ENCODE results near the gene OGA. TPM values are rescaled to one million over a fixed set of nuclear protein-coding genes. Genes with fewer than 3 reads are reported as not detected.
A peak's percentile ranks its signal among the peaks of the same experiment; 100 is the strongest.

The OGA gene
- total and polyA plus RNA-seq, 3 donors from 2014 or later, result 93.3 to 215 (median 161) TPM

DNA sequence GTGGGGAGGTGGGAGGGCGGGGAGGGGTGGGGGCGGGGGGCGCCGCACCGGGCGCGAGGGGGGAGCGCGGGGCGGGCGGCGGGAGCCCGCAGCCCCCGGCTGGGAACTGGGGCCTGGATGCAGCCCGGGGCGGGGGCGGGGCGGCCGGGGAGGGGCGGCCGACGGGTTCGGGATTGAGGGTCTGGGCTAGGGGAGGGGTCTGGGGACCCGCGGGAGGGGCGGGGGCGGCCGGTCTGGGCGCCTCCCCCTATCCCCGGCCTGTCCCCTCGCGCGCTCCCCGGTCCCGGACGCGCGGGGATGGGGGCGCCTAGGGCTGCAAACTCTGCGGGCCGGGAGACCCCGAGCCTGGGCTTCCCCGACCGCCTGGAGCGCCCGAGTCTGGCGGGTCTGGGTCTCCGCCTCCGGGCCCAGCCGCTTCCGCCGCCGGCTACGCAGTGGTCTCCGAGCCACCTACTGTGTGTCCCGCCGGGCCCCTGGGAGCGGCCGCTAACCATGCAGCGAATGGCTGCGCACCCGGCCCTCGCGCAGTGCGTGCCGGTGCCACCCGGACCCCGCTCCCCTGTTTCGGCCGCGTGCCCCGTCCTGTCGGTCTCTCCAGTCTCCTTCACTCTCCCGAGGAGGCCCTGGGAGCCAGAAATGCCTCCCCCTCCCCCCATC, 42.0 kb downstream of the OGA start:
- intact Hi-C loops (cut with DNase I; ENCODE audit: low total_unique reads), result no loop called here
- TF ChIP-seq POLR2A (IDR thresholded peaks at IDR 0.05), result no peak
- TF ChIP-seq, protein P1, sequence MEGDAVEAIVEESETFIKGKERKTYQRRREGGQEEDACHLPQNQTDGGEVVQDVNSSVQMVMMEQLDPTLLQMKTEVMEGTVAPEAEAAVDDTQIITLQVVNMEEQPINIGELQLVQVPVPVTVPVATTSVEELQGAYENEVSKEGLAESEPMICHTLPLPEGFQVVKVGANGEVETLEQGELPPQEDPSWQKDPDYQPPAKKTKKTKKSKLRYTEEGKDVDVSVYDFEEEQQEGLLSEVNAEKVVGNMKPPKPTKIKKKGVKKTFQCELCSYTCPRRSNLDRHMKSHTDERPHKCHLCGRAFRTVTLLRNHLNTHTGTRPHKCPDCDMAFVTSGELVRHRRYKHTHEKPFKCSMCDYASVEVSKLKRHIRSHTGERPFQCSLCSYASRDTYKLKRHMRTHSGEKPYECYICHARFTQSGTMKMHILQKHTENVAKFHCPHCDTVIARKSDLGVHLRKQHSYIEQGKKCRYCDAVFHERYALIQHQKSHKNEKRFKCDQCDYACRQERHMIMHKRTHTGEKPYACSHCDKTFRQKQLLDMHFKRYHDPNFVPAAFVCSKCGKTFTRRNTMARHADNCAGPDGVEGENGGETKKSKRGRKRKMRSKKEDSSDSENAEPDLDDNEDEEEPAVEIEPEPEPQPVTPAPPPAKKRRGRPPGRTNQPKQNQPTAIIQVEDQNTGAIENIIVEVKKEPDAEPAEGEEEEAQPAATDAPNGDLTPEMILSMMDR (IDR thresholded peaks at IDR 0.05), result no peak
- WGBS, 2 donors, result 17 to 18% methylated on average over 33 to 45 of the region's 74 CpGs
- H3K4me1 ChIP-seq, result peaks cover 25% of the 10 kb centered on the region
- no peaks in the 10 kb centered on the region for H3K9me3 ChIP-seq
- no peak overlapping the region for H3K27ac ChIP-seq
- peak overlapping the region in 1 of 2 donors; percentile 29 for H3K4me3 ChIP-seq
- H3K27me3 ChIP-seq, result peaks cover 6% of the 10 kb centered on the region
- DNase-seq, result no peak
- no peaks in the 10 kb centered on the region for H3K36me3 ChIP-seq (ENCODE audit: low read depth, missing control alignments)

DNA sequence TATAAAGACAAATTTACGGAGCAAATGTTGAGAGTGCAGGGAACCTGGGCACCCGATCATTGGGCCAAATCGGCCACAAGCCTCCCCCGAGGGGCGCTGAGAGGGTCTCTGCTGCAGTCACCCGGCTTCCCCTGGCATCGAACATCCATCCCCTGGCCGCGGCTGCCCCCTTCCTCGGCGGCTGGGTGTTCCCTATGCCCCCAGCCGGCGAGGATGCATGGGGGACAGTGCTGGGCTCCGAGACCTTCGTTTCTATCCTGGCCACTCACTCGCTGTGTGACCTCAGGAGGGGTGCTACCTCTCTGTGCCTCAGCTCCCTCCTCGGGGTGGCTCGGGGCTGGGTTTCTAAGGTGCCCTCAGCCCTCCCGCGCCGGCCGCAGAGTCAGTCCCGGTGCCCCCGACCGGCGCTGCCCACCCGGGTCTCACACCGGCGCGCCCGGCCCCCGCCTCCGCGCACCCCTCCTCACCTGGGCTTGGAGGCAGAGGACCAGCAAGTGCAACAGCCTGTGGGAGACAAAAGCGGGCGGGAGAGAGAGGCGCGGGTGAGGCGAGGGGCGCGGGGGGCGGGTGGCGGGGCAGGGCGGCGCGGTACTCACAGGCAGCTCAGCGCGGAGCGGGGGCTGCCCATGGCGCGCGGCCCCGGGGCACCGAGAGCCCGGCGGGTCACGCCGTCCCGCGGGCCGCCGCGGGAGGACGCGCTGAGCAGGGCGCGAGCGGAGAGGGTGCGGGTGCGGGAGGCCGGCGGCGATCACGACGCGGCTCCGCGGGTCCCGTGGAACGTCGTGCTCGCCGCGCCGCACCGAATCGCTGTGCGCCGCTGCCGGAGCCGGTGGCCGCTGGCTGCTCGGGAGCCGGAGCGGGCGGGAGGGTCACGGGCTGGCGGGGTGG, 42.7 kb downstream of the OGA start, which contains the start of gene FGF8:
Gene FGF8, minus strand, starts transcription at position 842 of the 888 bp plus-strand sequence. Its CDS starts 214 bp downstream, at position 628.
- H3K36me3 ChIP-seq (ENCODE audit: low read depth, missing control alignments), result no peaks in the 10 kb centered on the region
- no peak within 1 kb of the TSS for H3K27ac ChIP-seq
- H3K4me3 ChIP-seq, result peak within 1 kb of the TSS in 1 of 2 donors; percentile 29
- peaks cover 25% of the 10 kb centered on the region for H3K4me1 ChIP-seq
- DNase-seq, result no peak
- intact Hi-C loops (cut with DNase I; ENCODE audit: low total_unique reads), result no loop called here
- H3K9me3 ChIP-seq, result no peaks in the 10 kb centered on the region
- TF ChIP-seq POLR2A (IDR thresholded peaks at IDR 0.05), result no peak
- TF ChIP-seq, protein P1 (IDR thresholded peaks at IDR 0.05), result no peak
- peaks cover 6% of the 10 kb centered on the region for H3K27me3 ChIP-seq
- WGBS, 2 donors, result 1 to 4% methylated on average over 10 to 56 of the region's 98 CpGs

DNA sequence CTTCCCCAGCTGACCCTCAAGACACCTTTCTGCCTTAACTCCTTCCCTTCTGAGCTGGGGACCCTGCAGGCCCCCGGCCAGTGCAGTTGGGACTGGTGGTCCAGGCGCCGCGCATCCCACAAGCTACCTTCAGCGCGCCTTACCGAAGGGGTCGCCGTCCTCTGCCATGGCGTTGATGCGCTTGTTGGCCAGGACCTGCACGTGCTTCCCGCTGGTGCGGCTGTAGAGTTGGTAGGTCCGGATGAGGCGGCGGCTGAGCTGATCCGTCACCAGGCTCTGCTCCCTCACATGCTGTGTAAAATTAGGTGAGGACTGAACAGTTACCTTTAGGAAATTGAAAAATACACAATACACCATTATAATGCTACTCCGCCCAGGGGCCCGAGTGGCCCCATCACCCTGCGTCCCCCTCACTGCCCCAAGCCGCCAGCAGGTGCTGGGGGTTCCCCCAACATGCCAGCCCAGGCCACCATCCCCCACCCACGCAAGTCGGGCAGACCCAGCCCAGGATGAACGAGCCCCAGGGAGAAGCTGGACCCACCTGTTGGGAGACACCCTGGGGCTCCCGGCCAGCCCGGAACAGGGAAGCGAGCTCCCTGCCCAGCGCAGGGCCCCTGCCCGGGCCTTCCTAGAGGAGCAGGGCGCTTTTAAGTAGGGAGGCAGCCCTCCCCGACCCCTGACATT, 43.5 kb downstream of the OGA start:
- H3K9me3 ChIP-seq, result no peaks in the 10 kb centered on the region
- 13 to 19% methylated on average over 8 to 32 of the region's 32 CpGs for WGBS, 2 donors

DNA sequence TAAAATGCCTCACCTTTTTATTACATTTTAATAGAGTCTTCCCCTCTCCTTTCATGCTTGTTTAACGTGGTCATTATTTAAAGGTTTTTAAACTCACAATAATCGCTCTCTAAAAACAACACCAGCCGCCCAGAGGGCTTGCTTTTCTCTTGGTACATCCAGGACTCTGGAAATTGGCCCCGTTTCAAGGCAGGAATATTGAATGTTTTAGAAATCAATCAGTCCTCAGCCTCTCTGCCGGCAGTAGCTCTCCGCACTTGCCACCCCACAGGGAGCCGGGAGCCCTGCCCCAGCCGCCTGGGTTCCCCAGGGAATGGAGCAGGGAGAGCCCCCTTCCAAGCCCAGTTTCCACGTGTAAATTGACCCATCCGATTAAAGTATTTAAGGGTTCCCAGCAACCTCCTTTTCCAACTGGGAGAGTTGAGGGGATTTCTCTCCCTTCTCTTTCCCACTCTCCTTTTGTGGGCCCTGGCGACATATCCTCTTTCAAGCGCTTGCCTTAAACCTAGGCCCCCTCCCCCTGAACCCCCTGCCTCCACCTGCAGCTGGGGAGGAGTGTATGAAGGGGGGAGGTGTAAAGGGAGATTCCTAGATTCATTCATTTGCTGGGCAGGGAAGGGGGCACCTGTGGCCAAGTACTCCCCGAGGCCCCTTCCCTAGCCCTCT, 44.2 kb downstream of the OGA start:
- Histone ChIP-seq H3K27ac (no peak overlapping the region), H3K4me1 (peaks cover 13% of the 10 kb centered on the region), H3K4me3 (no peak overlapping the region), H3K27me3 (peaks cover 6% of the 10 kb centered on the region), H3K36me3 (ENCODE audit: low read depth, missing control alignments) (no peaks in the 10 kb centered on the region), H3K9me3 (no peaks in the 10 kb centered on the region)
- TF ChIP-seq, protein P1 (IDR thresholded peaks at IDR 0.05), result no peak
- no peak for TF ChIP-seq POLR2A (IDR thresholded peaks at IDR 0.05)
- intact Hi-C loops (cut with DNase I; ENCODE audit: low total_unique reads), result no loop called here
- WGBS, 2 donors, result 20 to 32% methylated on average over 13 of the region's 13 CpGs
- no peak for DNase-seq

More for the DNA sequence above, 43.5 kb downstream of the OGA start:
- H3K4me3 ChIP-seq, result no peak overlapping the region
- intact Hi-C loops (cut with DNase I; ENCODE audit: low total_unique reads), result no loop called here
- H3K4me1 ChIP-seq, result peaks cover 20% of the 10 kb centered on the region
- no peaks in the 10 kb centered on the region for H3K36me3 ChIP-seq (ENCODE audit: low read depth, missing control alignments)
- no peak overlapping the region for H3K27ac ChIP-seq
- TF ChIP-seq, protein P1 (IDR thresholded peaks at IDR 0.05), result no peak
- TF ChIP-seq POLR2A (IDR thresholded peaks at IDR 0.05), result no peak
- H3K27me3 ChIP-seq, result peaks cover 6% of the 10 kb centered on the region
- DNase-seq, result no peak

All from testis (tissue), 3 donors.